SK-N-SH treated with all-trans-retinoic acid at 6 μM for 48 hours (cell line): ENCODE results near the gene POP4.

Source experiments
- ATAC-seq: fragments of 200-7000 bp; cut with Tn5 transposase; 3 replicates; pipeline ENCODE4 v1.9.1; 2020; ENCODE audit warnings: mild to moderate bottlenecking, moderate library complexity
- ARNTL ChIP-seq: fragments of 450-650 bp; formaldehyde crosslinking; IDR thresholded peaks from 2 replicates; pipeline ENCODE4 v1.5.0; 2020; ENCODE audit warnings: low read depth, mild to moderate bottlenecking, moderate library complexity, borderline replicate concordance
- BACH2 ChIP-seq: fragments of 250-450 bp; sonication (Bioruptor Pico); IDR thresholded peaks from 2 replicates; pipeline ENCODE4 v1.9.0; 2021; ENCODE audit warnings: mild to moderate bottlenecking, borderline replicate concordance
- ESRRG ChIP-seq: fragments of 250-450 bp; sonication (Bioruptor Pico); IDR thresholded peaks from 2 replicates; pipeline ENCODE4 v1.6.1; 2021; ENCODE audit warnings: mild to moderate bottlenecking
- GLIS3 ChIP-seq: fragments of 250-450 bp; sonication (Bioruptor Pico); IDR thresholded peaks from 2 replicates; pipeline ENCODE4 v1.5.0; 2020; ENCODE audit warnings: mild to moderate bottlenecking, moderate library complexity
- ISL1 ChIP-seq: fragments of 250-450 bp; sonication (Bioruptor Pico); IDR thresholded peaks from 2 replicates; pipeline ENCODE4 v2.1.2; 2022; ENCODE audit warnings: mild to moderate bottlenecking, moderate library complexity
- OSR1 ChIP-seq: fragments of 250-450 bp; sonication (Bioruptor Pico); IDR thresholded peaks from 2 replicates; pipeline ENCODE4 v1.8.0; 2022; ENCODE audit warnings: moderate library complexity, mild to moderate bottlenecking, inconsistent platforms
- PATZ1 ChIP-seq: fragments of 250-450 bp; sonication (Bioruptor Pico); IDR thresholded peaks from 2 replicates; pipeline ENCODE4 v1.8.0; 2020; ENCODE audit warnings: mild to moderate bottlenecking, moderate library complexity, borderline replicate concordance
- POU6F1 ChIP-seq: fragments of 250-450 bp; sonication (Bioruptor Pico); IDR thresholded peaks from 2 replicates; pipeline ENCODE4 v1.8.0; 2021; ENCODE audit warnings: low read depth, mild to moderate bottlenecking, moderate library complexity, borderline replicate concordance
- PPARA ChIP-seq: fragments of 250-450 bp; sonication (Bioruptor Pico); IDR thresholded peaks from 2 replicates; pipeline ENCODE4 v1.5.0; 2020; ENCODE audit warnings: mild to moderate bottlenecking, borderline replicate concordance
- SNAI2 ChIP-seq: fragments of 250-450 bp; sonication (Bioruptor Pico); IDR thresholded peaks from 2 replicates; pipeline ENCODE4 v1.5.0; 2020; ENCODE audit warnings: mild to moderate bottlenecking, moderate library complexity
- TOX ChIP-seq: fragments of 250-450 bp; sonication (Bioruptor Pico); IDR thresholded peaks from 2 replicates; pipeline ENCODE4 v1.8.0; 2021; ENCODE audit warnings: mild to moderate bottlenecking, moderate library complexity, borderline replicate concordance
- TSHZ2 ChIP-seq: fragments of 250-450 bp; sonication (Bioruptor Pico); IDR thresholded peaks from 2 replicates; pipeline ENCODE4 v1.5.0; 2020; ENCODE audit warnings: mild to moderate bottlenecking, moderate library complexity
- ZC3H10 ChIP-seq: fragments of 250-450 bp; sonication (Bioruptor Pico); IDR thresholded peaks from 2 replicates; pipeline ENCODE4 v1.5.1; 2021; ENCODE audit warnings: mild to moderate bottlenecking, moderate library complexity
- ZFP30 ChIP-seq: fragments of 450-650 bp; formaldehyde crosslinking; IDR thresholded peaks from 2 replicates; pipeline ENCODE4 v1.5.0; 2022; ENCODE audit warnings: mild to moderate bottlenecking, moderate library complexity
- ZNF565 ChIP-seq: fragments of 450-650 bp; formaldehyde crosslinking; conservative IDR thresholded peaks from 2 replicates; pipeline ENCODE4 v1.5.0; 2020; ENCODE audit warnings: low read depth, mild to moderate bottlenecking, moderate library complexity
- ZNF70 ChIP-seq: fragments of 450-650 bp; formaldehyde crosslinking; IDR thresholded peaks from 2 replicates; pipeline ENCODE4 v1.5.0; 2020; ENCODE audit warnings: mild to moderate bottlenecking, moderate library complexity
- ZNF8 ChIP-seq: fragments of 450-650 bp; formaldehyde crosslinking; IDR thresholded peaks from 2 replicates; pipeline ENCODE4 v1.5.0; 2020; ENCODE audit warnings: mild to moderate bottlenecking, moderate library complexity

POP4 gene

GRCh38 chr19:29620931-29621351 lies 14.9 kb downstream of the POP4 start:
- no peak for ATAC-seq
- TF ChIP-seq ZNF70 (CRISPR knock-in tag) (no peak), BACH2 (CRISPR knock-in tag) (no peak), POU6F1 (CRISPR knock-in tag) (no peak), ISL1 (CRISPR knock-in tag) (no peak), ZNF565 (CRISPR knock-in tag) (no peak), GLIS3 (no peak), ZNF8 (CRISPR knock-in tag) (no peak), TSHZ2 (CRISPR knock-in tag) (no peak), SNAI2 (no peak), ZC3H10 (no peak), PATZ1 (CRISPR knock-in tag) (no peak), TOX (CRISPR knock-in tag) (no peak), ARNTL (CRISPR knock-in tag) (no peak), ESRRG (CRISPR knock-in tag) (no peak), OSR1 (CRISPR knock-in tag) (no peak), PPARA (no peak)
- TF ChIP-seq, all 23 proteins: peak for 0

GRCh38 chr19:29622166-29623070 lies 16.3 kb downstream of the POP4 start:
- TF ChIP-seq SNAI2 (no peak), TOX (CRISPR knock-in tag) (no peak), TSHZ2 (CRISPR knock-in tag) (no peak), ZC3H10 (no peak), ISL1 (CRISPR knock-in tag) (no peak), PATZ1 (CRISPR knock-in tag) (no peak), ZNF565 (CRISPR knock-in tag) (no peak), ZFP30 (no peak)

More at GRCh38 chr19:29622166-29623070, 16.3 kb downstream of the POP4 start:
- peak; percentile 73 for ATAC-seq
